HEK293 (cell line): Measurements from ENCODE around the gene FRMD8.

Experiments
- GLI4 ChIP-seq: fragments of 450-650 bp; formaldehyde crosslinking; IDR thresholded peaks from 2 replicates; pipeline ENCODE4 v1.5.1; 2016; ENCODE audit warnings: missing biosample characterization, missing genetic modification characterization
- GLIS1 ChIP-seq: fragments of 450-650 bp; formaldehyde crosslinking; IDR thresholded peaks from 2 replicates; pipeline ENCODE4 v1.5.1; 2016; ENCODE audit warnings: missing biosample characterization, missing genetic modification characterization
- GLIS2 ChIP-seq: fragments of 450-650 bp; formaldehyde crosslinking; IDR thresholded peaks from 2 replicates; pipeline ENCODE4 v1.5.1; 2016; ENCODE audit warnings: missing biosample characterization, missing genetic modification characterization
- HOXA7 ChIP-seq: sonication (generic); formaldehyde crosslinking; IDR thresholded peaks from 2 replicates; pipeline ENCODE4 v1.8.1; 2022; ENCODE audit warnings: missing genetic modification reagents, borderline replicate concordance
- KLF10 ChIP-seq: fragments of 450-650 bp; IDR thresholded peaks from 2 replicates; pipeline ENCODE4 v1.5.1; 2018; ENCODE audit warnings: missing biosample characterization, mild to moderate bottlenecking, missing genetic modification characterization
- KLF16 ChIP-seq: fragments of 450-650 bp; formaldehyde crosslinking; IDR thresholded peaks from 2 replicates; pipeline ENCODE4 v1.5.1; 2017; ENCODE audit warnings: missing biosample characterization, missing genetic modification characterization
- SP3 ChIP-seq: fragments of 450-650 bp; formaldehyde crosslinking; IDR thresholded peaks from 2 replicates; pipeline ENCODE4 v1.5.1; 2016; ENCODE audit warnings: missing biosample characterization, missing genetic modification characterization
- WT1 ChIP-seq: fragments of 450-650 bp; formaldehyde crosslinking; IDR thresholded peaks from 2 replicates; pipeline ENCODE4 v1.5.1; 2016; ENCODE audit warnings: missing biosample characterization, missing genetic modification characterization
- YY1 ChIP-seq: fragments of 450-650 bp; formaldehyde crosslinking; IDR thresholded peaks from 2 replicates; pipeline ENCODE4 v1.5.1; 2018; ENCODE audit warnings: missing biosample characterization, missing genetic modification characterization
- YY2 ChIP-seq: fragments of 450-650 bp; formaldehyde crosslinking; IDR thresholded peaks from 2 replicates; pipeline ENCODE4 v1.5.1; 2016; ENCODE audit warnings: missing biosample characterization, missing genetic modification characterization
- ZBTB1 ChIP-seq: fragments of 450-650 bp; formaldehyde crosslinking; IDR thresholded peaks from 2 replicates; pipeline ENCODE4 v1.5.1; 2016; ENCODE audit warnings: missing biosample characterization, missing genetic modification characterization
- ZFP41 ChIP-seq: fragments of 450-650 bp; formaldehyde crosslinking; IDR thresholded peaks from 2 replicates; pipeline ENCODE4 v1.5.1; 2016; ENCODE audit warnings: missing biosample characterization, missing genetic modification characterization, borderline replicate concordance
- ZIC2 ChIP-seq: fragments of 450-650 bp; formaldehyde crosslinking; IDR thresholded peaks from 2 replicates; pipeline ENCODE4 v1.5.1; 2016; ENCODE audit warnings: missing biosample characterization, missing genetic modification characterization
- ZNF121 ChIP-seq: fragments of 450-650 bp; formaldehyde crosslinking; IDR thresholded peaks from 2 replicates; pipeline ENCODE4 v1.5.1; 2016; ENCODE audit warnings: missing biosample characterization, missing genetic modification characterization
- ZNF140 ChIP-seq: fragments of 450-650 bp; formaldehyde crosslinking; IDR thresholded peaks from 2 replicates; pipeline ENCODE4 v1.5.1; 2016; ENCODE audit warnings: missing biosample characterization, missing genetic modification characterization
- ZNF223 ChIP-seq: fragments of 450-650 bp; formaldehyde crosslinking; IDR thresholded peaks from 2 replicates; pipeline ENCODE4 v1.5.1; 2016; ENCODE audit warnings: missing biosample characterization, missing genetic modification characterization
- ZNF473 ChIP-seq: fragments of 450-650 bp; formaldehyde crosslinking; IDR thresholded peaks from 2 replicates; pipeline ENCODE4 v1.5.1; 2017; ENCODE audit warnings: missing biosample characterization, missing genetic modification characterization
- ZNF48 ChIP-seq: fragments of 450-650 bp; formaldehyde crosslinking; IDR thresholded peaks from 2 replicates; pipeline ENCODE4 v1.5.1; 2016; ENCODE audit warnings: missing biosample characterization, missing genetic modification characterization
- ZNF514 ChIP-seq: fragments of 450-650 bp; formaldehyde crosslinking; IDR thresholded peaks from 2 replicates; pipeline ENCODE4 v1.5.1; 2016; ENCODE audit warnings: missing biosample characterization, missing genetic modification characterization
- ZNF664 ChIP-seq: fragments of 450-650 bp; formaldehyde crosslinking; IDR thresholded peaks from 2 replicates; pipeline ENCODE4 v1.5.1; 2016; ENCODE audit warnings: missing biosample characterization, missing genetic modification characterization
- ZNF670 ChIP-seq: fragments of 450-650 bp; formaldehyde crosslinking; IDR thresholded peaks from 2 replicates; pipeline ENCODE4 v1.5.1; 2016; ENCODE audit warnings: missing biosample characterization, missing genetic modification characterization, low read depth
- ZNF76 ChIP-seq: fragments of 450-650 bp; formaldehyde crosslinking; IDR thresholded peaks from 2 replicates; pipeline ENCODE4; 2016; ENCODE audit warnings: low read depth, missing biosample characterization, missing genetic modification characterization, borderline replicate concordance
- ZSCAN30 ChIP-seq: fragments of 450-650 bp; IDR thresholded peaks from 2 replicates; pipeline ENCODE4 v1.5.1; 2018; ENCODE audit warnings: missing biosample characterization, mild to moderate bottlenecking, missing genetic modification characterization, moderate library complexity
- TF ChIP-seq, protein P1 (sequence below): fragments of 450-650 bp; formaldehyde crosslinking; IDR thresholded peaks from 2 replicates; pipeline ENCODE4 v1.5.1; 2016; ENCODE audit warnings: missing biosample characterization, missing genetic modification characterization
- TF ChIP-seq, protein P2 (sequence below): fragments of 450-650 bp; formaldehyde crosslinking; IDR thresholded peaks from 2 replicates; pipeline ENCODE4 v1.5.1; 2017; ENCODE audit warnings: missing biosample characterization, missing genetic modification characterization
- TF ChIP-seq, protein P3 (sequence below): fragments of 450-650 bp; formaldehyde crosslinking; IDR thresholded peaks from 2 replicates; pipeline ENCODE4 v1.5.1; 2016; ENCODE audit warnings: missing biosample characterization, missing genetic modification characterization
- TF ChIP-seq, protein P4 (sequence below): fragments of 450-650 bp; formaldehyde crosslinking; IDR thresholded peaks from 2 replicates; pipeline ENCODE4 v1.5.1; 2016; ENCODE audit warnings: missing biosample characterization, missing genetic modification characterization
- TF ChIP-seq, protein P5 (sequence below): fragments of 450-650 bp; formaldehyde crosslinking; IDR thresholded peaks from 2 replicates; pipeline ENCODE4 v1.5.1; 2016; ENCODE audit warnings: missing biosample characterization, missing genetic modification characterization
- TF ChIP-seq, protein P6 (sequence below): fragments of 450-650 bp; formaldehyde crosslinking; IDR thresholded peaks from 2 replicates; pipeline ENCODE4 v1.5.1; 2016; ENCODE audit warnings: missing biosample characterization, missing genetic modification characterization

The FRMD8 gene

DNA sequence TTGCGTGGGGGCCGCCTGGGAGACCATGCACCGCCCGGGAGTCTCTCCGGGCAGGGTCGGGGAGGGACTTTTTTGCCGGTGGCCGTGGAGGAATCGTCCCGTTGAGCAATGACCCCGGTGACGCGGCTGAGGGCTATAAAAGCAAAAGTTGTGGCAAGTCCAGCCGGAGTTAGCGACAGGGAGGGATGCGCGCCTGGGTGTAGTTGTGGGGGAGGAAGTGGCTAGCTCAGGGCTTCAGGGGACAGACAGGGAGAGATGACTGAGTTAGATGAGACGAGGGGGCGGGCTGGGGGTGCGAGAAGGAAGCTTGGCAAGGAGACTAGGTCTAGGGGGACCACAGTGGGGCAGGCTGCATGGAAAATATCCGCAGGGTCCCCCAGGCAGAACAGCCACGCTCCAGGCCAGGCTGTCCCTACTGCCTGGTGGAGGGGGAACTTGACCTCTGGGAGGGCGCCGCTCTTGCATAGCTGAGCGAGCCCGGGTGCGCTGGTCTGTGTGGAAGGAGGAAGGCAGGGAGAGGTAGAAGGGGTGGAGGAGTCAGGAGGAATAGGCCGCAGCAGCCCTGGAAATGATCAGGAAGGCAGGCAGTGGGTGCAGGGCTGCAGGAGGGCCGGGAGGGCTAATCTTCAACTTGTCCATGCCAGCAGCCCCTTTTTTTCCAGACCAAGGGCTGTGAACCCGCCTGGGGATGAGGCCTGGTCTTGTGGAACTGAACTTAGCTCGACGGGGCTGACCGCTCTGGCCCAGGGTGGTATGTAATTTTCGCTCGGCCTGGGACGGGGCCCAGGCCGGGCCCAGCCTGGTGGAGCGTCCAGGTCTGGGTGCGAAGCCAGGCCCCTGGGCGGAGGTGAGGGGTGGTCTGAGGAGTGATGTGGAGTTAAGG lies 36.4 kb downstream of the FRMD8 start, which contains the start of gene NEAT1 (continued):
- TF ChIP-seq, protein P1, sequence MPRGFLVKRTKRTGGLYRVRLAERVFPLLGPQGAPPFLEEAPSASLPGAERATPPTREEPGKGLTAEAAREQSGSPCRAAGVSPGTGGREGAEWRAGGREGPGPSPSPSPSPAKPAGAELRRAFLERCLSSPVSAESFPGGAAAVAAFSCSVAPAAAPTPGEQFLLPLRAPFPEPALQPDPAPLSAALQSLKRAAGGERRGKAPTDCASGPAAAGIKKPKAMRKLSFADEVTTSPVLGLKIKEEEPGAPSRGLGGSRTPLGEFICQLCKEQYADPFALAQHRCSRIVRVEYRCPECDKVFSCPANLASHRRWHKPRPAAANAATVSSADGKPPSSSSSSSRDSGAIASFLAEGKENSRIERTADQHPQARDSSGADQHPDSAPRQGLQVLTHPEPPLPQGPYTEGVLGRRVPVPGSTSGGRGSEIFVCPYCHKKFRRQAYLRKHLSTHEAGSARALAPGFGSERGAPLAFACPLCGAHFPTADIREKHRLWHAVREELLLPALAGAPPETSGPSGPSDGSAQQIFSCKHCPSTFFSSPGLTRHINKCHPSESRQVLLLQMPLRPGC: peak; percentile 40
- TF ChIP-seq HOXA7 (CRISPR knock-in tag) (no peak), YY1 (tag by site-specific recombination) (no peak), ZNF76 (tag by site-specific recombination) (peak; percentile 59), ZNF48 (tag by site-specific recombination) (no peak), KLF10 (peak; percentile 7; the same call in 1 of the 2 replicates), ZNF121 (no peak), ZNF223 (tag by site-specific recombination) (no peak), ZNF664 (tag by site-specific recombination) (0 out of 2 replicates have a peak, but pooled peaks have one; percentile 48), ZSCAN30 (peak; percentile 88), YY2 (tag by site-specific recombination) (peak; percentile 60; the same call in 1 of the 2 replicates), ZBTB1 (tag by site-specific recombination) (no peak), ZNF140 (tag by site-specific recombination) (no peak), ZNF473 (0 out of 2 replicates have a peak, but pooled peaks have one; percentile 11), GLIS2 (tag by site-specific recombination) (peak; percentile 97), KLF16 (tag by site-specific recombination) (peak; percentile 90), ZFP41 (tag by site-specific recombination) (0 out of 2 replicates have a peak, but pooled peaks have one; percentile 9), GLI4 (tag by site-specific recombination) (peak; percentile 85), WT1 (tag by site-specific recombination) (peak; percentile 54), ZNF514 (tag by site-specific recombination) (0 out of 2 replicates have a peak, but pooled peaks have one; percentile 20), ZIC2 (tag by site-specific recombination) (peak; percentile 38), ZNF670 (tag by site-specific recombination) (no peak), SP3 (tag by site-specific recombination) (peak; percentile 71), GLIS1 (tag by site-specific recombination) (peak; percentile 67)
- TF ChIP-seq, protein P2, sequence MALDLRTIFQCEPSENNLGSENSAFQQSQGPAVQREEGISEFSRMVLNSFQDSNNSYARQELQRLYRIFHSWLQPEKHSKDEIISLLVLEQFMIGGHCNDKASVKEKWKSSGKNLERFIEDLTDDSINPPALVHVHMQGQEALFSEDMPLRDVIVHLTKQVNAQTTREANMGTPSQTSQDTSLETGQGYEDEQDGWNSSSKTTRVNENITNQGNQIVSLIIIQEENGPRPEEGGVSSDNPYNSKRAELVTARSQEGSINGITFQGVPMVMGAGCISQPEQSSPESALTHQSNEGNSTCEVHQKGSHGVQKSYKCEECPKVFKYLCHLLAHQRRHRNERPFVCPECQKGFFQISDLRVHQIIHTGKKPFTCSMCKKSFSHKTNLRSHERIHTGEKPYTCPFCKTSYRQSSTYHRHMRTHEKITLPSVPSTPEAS (tag by site-specific recombination): no peak
- TF ChIP-seq, protein P3, sequence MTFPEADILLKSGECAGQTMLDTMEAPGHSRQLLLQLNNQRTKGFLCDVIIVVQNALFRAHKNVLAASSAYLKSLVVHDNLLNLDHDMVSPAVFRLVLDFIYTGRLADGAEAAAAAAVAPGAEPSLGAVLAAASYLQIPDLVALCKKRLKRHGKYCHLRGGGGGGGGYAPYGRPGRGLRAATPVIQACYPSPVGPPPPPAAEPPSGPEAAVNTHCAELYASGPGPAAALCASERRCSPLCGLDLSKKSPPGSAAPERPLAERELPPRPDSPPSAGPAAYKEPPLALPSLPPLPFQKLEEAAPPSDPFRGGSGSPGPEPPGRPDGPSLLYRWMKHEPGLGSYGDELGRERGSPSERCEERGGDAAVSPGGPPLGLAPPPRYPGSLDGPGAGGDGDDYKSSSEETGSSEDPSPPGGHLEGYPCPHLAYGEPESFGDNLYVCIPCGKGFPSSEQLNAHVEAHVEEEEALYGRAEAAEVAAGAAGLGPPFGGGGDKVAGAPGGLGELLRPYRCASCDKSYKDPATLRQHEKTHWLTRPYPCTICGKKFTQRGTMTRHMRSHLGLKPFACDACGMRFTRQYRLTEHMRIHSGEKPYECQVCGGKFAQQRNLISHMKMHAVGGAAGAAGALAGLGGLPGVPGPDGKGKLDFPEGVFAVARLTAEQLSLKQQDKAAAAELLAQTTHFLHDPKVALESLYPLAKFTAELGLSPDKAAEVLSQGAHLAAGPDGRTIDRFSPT (tag by site-specific recombination): no peak
- TF ChIP-seq, protein P4, sequence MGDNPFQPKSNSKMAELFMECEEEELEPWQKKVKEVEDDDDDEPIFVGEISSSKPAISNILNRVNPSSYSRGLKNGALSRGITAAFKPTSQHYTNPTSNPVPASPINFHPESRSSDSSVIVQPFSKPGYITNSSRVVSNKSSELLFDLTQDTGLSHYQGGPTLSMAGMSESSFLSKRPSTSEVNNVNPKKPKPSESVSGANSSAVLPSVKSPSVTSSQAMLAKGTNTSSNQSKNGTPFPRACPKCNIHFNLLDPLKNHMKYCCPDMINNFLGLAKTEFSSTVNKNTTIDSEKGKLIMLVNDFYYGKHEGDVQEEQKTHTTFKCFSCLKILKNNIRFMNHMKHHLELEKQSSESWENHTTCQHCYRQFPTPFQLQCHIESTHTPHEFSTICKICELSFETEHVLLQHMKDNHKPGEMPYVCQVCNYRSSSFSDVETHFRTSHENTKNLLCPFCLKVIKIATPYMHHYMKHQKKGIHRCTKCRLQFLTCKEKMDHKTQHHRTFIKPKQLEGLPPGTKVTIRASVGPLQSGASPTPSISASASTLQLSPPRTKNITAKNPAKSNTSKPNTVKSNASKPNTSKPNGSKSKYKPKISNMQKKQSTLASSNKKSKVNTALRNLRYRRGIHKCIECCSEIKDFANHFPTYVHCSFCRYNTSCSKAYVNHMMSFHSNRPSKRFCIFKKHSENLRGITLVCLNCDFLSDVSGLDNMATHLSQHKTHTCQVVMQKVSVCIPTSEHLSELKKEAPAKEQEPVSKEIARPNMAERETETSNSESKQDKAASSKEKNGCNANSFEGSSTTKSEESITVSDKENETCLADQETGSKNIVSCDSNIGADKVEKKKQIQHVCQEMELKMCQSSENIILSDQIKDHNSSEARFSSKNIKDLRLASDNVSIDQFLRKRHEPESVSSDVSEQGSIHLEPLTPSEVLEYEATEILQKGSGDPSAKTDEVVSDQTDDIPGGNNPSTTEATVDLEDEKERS (tag by site-specific recombination): peak; percentile 53; the same call in 1 of the 2 replicates
- TF ChIP-seq, protein P5, sequence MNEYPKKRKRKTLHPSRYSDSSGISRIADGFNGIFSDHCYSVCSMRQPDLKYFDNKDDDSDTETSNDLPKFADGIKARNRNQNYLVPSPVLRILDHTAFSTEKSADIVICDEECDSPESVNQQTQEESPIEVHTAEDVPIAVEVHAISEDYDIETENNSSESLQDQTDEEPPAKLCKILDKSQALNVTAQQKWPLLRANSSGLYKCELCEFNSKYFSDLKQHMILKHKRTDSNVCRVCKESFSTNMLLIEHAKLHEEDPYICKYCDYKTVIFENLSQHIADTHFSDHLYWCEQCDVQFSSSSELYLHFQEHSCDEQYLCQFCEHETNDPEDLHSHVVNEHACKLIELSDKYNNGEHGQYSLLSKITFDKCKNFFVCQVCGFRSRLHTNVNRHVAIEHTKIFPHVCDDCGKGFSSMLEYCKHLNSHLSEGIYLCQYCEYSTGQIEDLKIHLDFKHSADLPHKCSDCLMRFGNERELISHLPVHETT: peak; percentile 78
- TF ChIP-seq, protein P6, sequence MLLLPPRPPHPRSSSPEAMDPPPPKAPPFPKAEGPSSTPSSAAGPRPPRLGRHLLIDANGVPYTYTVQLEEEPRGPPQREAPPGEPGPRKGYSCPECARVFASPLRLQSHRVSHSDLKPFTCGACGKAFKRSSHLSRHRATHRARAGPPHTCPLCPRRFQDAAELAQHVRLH (tag by site-specific recombination): peak; percentile 21; the same call in 1 of the 2 replicates
